Tibial nerve (tissue), 3 donors: Measurements from ENCODE around the gene CCDC184.

Source experiments
- POLR2A ChIP-seq, 2 donors: fragments of 450-650 bp; IDR thresholded peaks; one replicate each; pipeline ENCODE4 v1.6.1; 2017; ENCODE audit warnings: antibody characterized with exemption in 2 of 2, mild to moderate bottlenecking in 2 of 2, moderate library complexity in 2 of 2
- TF ChIP-seq, protein P1 (sequence below), 5 experiments: fragments of 200-600 bp in 3 of 5; fragments of 450-650 bp in 2 of 5; sonication (generic) in 3 of 5; IDR thresholded peaks; one replicate each; pipeline ENCODE4 v1.5.1; 2016 to 2019; ENCODE audit warnings: antibody characterized with exemption in 5 of 5, mild to moderate bottlenecking in 3 of 5, moderate library complexity in 2 of 5

DNA sequence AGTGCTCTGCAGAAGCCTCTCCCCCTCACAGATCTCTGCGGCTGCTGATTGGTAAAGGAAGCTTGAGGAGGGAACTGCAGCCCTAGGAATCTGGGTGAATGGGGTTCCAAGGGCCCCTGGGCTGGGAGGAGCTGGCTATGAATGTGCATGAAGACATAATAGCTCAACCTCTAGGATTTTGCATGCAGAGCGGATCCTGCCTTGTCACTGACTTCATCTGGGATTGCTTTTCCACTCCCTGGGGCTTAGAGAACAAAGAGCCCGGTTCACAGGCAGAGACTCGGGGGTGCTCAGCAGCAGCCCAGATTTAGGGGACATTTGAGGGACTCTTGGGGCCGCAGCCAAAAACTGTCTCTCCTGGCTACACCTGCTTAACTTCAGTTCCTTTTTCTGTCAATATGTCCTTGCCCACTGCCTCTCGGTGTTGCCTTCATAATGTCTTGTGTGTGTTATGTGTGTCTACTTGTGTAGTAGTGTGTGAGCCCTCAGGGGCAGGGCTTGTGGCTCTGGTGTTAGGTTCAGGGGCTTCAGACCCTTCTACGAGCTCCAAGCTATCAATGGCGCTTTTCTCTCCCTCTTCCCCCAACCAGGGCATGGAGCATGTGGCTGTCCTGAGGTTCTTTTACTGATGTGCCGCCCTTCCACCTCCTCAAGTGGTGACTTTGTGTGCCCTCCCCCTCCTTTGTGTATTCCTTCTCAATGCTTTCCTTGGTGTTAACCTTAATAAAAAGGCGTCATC, 1.9 kb downstream of the CCDC184 start:
- no peak for TF ChIP-seq POLR2A (IDR thresholded peaks at IDR 0.05)
- TF ChIP-seq, protein P1, sequence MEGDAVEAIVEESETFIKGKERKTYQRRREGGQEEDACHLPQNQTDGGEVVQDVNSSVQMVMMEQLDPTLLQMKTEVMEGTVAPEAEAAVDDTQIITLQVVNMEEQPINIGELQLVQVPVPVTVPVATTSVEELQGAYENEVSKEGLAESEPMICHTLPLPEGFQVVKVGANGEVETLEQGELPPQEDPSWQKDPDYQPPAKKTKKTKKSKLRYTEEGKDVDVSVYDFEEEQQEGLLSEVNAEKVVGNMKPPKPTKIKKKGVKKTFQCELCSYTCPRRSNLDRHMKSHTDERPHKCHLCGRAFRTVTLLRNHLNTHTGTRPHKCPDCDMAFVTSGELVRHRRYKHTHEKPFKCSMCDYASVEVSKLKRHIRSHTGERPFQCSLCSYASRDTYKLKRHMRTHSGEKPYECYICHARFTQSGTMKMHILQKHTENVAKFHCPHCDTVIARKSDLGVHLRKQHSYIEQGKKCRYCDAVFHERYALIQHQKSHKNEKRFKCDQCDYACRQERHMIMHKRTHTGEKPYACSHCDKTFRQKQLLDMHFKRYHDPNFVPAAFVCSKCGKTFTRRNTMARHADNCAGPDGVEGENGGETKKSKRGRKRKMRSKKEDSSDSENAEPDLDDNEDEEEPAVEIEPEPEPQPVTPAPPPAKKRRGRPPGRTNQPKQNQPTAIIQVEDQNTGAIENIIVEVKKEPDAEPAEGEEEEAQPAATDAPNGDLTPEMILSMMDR (IDR thresholded peaks at IDR 0.05), result no peak
